OCI-LY7 (cell line): Measurements from ENCODE around the gene RAB37.

Source experiments
- CTCF ChIP-seq: fragments of 200-600 bp; sonication (generic); conservative IDR thresholded peaks from 2 replicates; pipeline ENCODE4 v1.5.1; 2014; ENCODE audit warnings: mild to moderate bottlenecking, antibody characterized with exemption, low read length, moderate library complexity, mixed read lengths
- EZH2phosphoT487 ChIP-seq: fragments of 200-600 bp; sonication (generic); IDR thresholded peaks from 2 replicates; pipeline ENCODE4 v1.6.1; 2018; ENCODE audit warnings: low read depth, borderline replicate concordance, mild to moderate bottlenecking, mixed run types, antibody characterized with exemption, low read length, moderate library complexity, mixed read lengths

GRCh38 chr17:74687886-74688285, 49.2 kb upstream of the RAB37 start:
- TF ChIP-seq CTCF = no peak
- no peak for TF ChIP-seq EZH2phosphoT487
